Epithelial cell of esophagus (primary cell): Measurements from ENCODE around the gene SELENOT.

Source experiments
- DNase-seq: peaks from one replicate; pipeline ENCODE4 v3.0.0; 2010; ENCODE audit warnings: low read depth
- H3K4me3 ChIP-seq: 2 replicates; pipeline ENCODE4 v1.5.1; 2011; ENCODE audit warnings: mild to moderate bottlenecking, low read length, control low read depth
- CTCF ChIP-seq: IDR thresholded peaks from 2 replicates; pipeline ENCODE4 v1.5.1; 2011; ENCODE audit warnings: low read depth, mild to moderate bottlenecking, low read length, control low read depth, inconsistent platforms; ENCODE audit not compliant: insufficient read depth; ENCODE audit errors: missing control alignments

The SELENOT gene, protein sequence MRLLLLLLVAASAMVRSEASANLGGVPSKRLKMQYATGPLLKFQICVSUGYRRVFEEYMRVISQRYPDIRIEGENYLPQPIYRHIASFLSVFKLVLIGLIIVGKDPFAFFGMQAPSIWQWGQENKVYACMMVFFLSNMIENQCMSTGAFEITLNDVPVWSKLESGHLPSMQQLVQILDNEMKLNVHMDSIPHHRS

DNA sequence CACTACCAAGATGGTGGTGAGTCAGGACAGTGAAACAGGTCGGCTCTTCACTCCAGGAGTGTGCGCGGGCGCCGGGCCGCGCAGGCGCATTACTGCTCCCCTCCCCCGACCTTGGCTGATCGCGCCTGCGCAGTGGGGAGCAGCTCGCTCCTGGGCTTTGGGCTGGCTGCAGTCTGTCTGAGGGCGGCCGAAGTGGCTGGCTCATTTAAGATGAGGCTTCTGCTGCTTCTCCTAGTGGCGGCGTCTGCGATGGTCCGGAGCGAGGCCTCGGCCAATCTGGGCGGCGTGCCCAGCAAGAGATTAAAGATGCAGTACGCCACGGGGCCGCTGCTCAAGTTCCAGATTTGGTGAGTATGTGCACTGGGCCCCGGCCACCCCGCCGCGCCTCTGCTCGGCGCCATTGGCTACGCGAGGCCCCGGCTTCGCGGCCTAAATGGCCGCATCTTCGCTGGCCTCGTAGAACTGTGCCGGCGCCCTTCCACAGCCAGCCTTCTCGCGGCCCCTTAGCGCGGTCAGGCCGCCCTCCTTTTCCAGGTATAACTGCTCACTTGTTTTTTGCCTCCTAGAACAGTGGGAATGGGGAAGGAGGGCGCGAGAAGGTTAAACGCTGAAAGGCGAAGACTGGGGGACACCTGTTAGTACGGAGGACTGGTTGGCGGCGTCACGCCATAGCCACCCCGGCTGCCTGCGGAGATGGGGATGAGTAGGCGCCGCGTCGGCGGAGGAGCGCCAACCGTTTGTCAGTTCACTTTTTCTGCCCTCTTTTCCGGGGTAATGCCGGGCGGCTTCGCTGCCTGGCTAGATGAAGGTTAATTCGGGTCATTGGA, at the start of gene SELENOT:
SELENOT (plus strand) TSS at position 169 of the 827 bp plus-strand sequence; CDS start at position 211, 42 bp downstream.
- H3K4me3 ChIP-seq, result peak within 1 kb of the TSS; percentile 94
- DNase-seq, result peak; percentile 96
- no peak for TF ChIP-seq CTCF

DNA sequence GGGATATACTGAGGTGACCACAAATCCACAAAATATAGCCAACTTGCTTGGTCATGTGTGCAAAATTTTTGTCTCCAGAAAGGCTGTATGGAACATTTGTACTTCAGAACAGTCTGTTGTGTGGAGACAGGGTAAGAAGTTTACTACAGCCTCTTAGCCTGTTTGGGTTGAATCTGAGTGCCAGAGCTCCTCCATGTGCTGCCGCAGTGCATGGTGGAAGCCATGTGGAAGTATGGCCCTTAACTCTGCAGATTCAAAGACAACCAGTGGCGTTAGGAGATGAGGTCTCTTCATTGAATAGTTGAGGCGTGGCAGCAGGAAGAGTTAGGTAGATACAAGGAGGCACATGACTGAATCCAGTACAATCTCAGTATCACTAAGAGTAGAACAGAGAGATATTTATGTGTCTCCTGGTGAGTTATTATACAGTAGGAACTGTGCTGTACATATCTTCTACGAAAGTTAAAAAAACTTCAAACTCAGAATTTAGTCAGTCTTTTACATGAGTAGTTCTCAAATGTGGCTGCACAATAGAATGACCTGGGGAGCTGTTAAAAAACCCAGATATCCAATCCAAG, 47.2 kb upstream of the SELENOT start:
- no peak for DNase-seq
- no peak for TF ChIP-seq CTCF
- no peak overlapping the region for H3K4me3 ChIP-seq

- no peak for DNase-seq
- no peak for TF ChIP-seq CTCF
Observed at GRCh38 chr3:150556792-150557191, 46.3 kb upstream of the SELENOT start.

DNA sequence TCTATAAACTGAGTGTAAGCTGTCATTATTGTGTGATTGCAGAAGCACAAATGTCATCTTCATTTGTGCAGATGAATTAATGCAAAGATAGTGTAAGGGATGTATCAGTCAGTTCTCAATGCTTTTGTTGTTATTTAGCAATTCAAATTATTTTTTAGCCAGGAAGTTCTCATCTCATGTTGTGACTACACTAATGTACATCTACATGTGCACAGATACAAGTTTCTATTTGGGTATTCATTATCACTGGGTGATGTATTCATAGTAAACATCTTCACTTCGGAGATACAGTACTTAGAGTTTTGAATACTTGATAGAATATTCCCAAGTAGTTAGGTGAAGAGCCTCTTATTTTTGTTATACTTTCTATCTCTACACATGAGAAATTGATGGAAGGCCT, 45.4 kb upstream of the SELENOT start:
- TF ChIP-seq CTCF, result no peak
- no peak overlapping the region for H3K4me3 ChIP-seq
- DNase-seq, result no peak

More at GRCh38 chr3:150556792-150557191, 46.3 kb upstream of the SELENOT start:
- H3K4me3 ChIP-seq, result no peak overlapping the region

GRCh38 chr3:150564243-150564642, 38.9 kb upstream of the SELENOT start:
- TF ChIP-seq CTCF, result no peak
- no peak overlapping the region for H3K4me3 ChIP-seq
- no peak for DNase-seq

DNA sequence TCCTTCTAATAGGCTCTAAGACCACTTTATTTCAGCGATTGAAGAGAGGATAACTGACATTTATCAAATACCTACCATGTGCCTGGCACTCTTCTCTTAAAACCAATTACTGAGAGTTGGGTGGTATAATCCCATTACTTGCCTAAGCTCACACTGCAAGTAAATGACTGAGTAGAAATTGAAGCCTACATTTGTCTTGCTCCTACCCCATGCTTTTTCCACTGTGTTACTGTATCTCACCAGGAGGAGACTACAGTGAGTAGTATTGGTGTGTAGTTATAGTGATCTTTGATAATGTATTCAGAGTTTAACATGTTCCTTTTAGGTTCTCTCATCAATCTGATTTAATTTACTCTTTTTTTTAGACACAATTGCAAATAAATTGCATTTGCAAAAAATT, 35.8 kb upstream of the SELENOT start:
- no peak for DNase-seq
- no peak for TF ChIP-seq CTCF
- H3K4me3 ChIP-seq, result no peak overlapping the region
